NCI-H1694 (cell line): ENCODE measurements around the gene NRXN3.
"Not testable (repeated sequence)": the region's sequence is repeated elsewhere in the genome, so short reads cannot be mapped to it uniquely, and the experiment has no call there.

Experiments used
- DNase-seq: peaks from one replicate; lab custom pipeline; 2025; lab: John Stamatoyannopoulos, UW

The NRXN3 gene

GRCh38 chr14:79011091-79011919 is 841.1 kb downstream of the NRXN3 start:
- peak; percentile 58 for DNase-seq

GRCh38 chr14:79011920-79012204 is 841.7 kb downstream of the NRXN3 start:
- no peak for DNase-seq

GRCh38 chr14:79016828-79017505 is 846.8 kb downstream of the NRXN3 start:
- DNase-seq = peak; percentile 79

GRCh38 chr14:79017561-79017960 is 847.4 kb downstream of the NRXN3 start:
- no peak for DNase-seq

GRCh38 chr14:79018836-79019235 is 848.7 kb downstream of the NRXN3 start:
- no peak for DNase-seq

DNA sequence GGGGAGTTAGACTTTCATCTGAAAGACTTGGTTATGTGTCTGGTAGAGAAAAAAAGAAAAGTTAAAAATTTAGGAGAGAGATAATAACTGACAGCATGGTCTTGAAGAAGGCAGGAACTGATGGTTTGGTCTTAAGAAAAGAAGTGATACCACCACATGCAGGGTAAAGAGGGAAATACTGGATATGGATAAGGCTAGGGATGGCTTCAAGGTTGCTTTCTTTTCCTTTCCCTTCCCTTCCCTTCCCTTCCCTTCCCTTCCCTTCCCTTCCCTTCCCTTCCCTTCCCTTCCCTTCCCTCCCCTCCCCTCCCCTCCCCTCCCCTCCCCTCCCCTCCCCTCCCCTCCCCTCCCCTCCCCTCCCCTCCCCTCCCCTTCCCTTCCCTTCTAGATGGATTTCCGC is 849.7 kb downstream of the NRXN3 start:
- not testable (repeated sequence) for DNase-seq

- no peak for DNase-seq
Observed at GRCh38 chr14:79021766-79022165, 851.6 kb downstream of the NRXN3 start.

GRCh38 chr14:79027138-79027537 is 857.0 kb downstream of the NRXN3 start:
- no peak for DNase-seq

- no peak for DNase-seq
Observed at GRCh38 chr14:79028281-79028680, 858.1 kb downstream of the NRXN3 start.

- DNase-seq = no peak
Observed at GRCh38 chr14:79036441-79036840, 866.3 kb downstream of the NRXN3 start.

DNA sequence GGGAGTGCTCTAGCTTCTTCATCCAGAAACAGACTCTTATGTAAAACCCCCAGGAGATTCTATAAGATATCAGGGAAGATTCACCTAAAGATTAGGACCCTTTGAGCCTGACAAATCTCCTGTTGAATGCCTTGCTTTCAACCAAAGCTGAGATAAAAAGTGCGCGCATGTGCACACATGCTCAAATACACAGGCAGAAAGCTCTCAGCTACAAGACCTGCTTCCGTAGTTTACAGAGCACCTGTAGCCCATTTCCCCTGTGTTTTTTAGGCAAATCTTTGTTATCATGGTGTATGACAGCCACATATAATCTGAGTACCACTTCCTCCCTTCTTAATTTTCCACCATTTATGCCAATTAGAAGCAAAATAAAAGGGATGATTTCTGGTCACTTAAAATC is 866.9 kb downstream of the NRXN3 start:
- no peak for DNase-seq

DNA sequence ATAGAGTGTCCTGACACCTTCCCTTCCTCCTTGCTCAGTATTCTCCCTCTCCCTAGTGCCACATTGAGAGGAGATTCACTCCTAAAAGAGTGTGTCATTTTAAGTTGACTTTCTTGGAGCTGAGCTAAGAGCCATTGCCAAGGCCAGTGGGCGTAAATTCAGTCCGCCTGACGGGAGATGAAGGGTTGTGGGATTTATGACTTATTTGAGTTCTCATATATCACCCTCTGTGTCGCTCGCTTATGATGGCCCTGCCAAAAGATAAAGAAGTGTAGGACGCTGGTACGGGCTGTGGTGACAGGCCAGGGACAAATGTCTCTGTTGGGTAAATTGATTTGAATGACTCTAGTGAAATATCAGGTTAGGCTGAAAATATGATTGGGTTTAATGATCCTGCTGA is 867.4 kb downstream of the NRXN3 start:
- DNase-seq = no peak

DNA sequence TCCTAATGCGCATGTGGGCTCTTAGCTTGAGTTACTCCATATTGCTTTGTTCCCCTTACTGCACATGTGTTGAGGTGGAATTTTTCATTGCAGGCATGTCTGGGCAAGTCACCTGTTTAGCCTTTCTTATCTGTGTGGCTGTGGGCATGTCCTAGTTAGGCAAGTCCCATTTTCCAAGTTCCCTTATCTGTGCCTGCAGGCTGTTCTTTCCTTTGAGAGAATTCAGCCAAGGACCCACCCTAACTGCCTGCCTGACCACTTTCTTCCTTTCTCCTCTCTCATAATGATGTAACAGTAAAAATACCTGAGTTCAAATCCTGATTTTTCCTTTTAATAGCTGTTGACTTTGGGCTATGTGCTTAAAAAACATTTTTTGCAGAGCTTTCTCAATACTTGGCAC is 870.6 kb downstream of the NRXN3 start:
- no peak for DNase-seq

- DNase-seq = no peak
Observed at GRCh38 chr14:79043194-79043889, 873.2 kb downstream of the NRXN3 start.

DNA sequence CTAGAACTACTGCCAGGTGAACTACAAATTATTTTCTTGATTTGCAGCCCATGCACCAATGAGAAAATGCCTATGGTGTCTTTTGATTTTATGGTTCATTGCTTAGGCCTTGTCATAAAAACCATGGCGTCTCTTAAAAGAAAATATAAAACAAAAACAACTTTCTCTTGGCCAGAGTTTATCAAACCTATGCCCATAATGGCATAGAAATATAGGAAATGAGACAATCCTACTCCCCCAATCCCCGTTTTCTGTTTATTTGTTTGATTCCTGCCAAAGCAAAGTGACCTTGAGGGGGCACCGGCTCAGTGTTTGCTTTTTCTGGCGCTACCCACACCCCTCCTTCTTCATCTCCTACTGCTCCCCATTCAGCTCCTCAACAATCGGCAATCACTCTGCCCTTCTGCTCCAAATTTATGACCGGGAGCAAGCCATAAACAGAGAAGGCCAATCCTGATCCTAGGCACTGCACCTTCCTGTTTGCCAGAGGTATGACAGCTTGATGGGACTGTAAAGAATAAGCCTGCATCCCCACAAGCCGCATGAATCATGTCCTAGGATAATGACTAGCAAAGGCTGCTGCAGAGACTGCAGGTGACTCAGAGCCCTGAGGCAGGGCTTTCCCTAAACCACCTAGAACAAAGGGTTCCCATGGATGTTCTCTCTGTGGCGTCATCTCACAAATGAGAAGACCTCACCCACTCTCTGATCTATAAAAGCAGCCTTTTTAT is 874.9 kb downstream of the NRXN3 start:
- DNase-seq = no peak

GRCh38 chr14:79050787-79051727 is 880.9 kb downstream of the NRXN3 start:
- DNase-seq = no peak

DNA sequence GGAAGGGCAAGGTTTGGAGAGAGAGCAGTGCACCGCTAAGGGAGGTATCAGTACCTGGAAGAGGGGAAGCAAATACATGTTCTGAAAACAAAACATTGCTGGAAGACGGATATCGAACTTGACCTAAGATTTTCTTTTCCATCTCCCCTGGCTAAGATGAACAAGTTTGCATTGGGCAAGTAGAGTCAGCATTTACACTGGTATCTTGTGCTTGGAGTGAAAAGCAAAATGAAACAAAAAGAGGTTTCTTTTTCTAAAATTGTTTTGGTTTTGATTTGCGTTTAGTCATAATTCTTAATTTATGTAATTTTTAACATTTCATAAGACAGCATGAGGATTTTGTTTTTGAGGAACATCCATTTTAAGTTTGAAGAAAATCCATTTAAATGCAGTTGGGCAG is 881.6 kb downstream of the NRXN3 start:
- DNase-seq = no peak

DNA sequence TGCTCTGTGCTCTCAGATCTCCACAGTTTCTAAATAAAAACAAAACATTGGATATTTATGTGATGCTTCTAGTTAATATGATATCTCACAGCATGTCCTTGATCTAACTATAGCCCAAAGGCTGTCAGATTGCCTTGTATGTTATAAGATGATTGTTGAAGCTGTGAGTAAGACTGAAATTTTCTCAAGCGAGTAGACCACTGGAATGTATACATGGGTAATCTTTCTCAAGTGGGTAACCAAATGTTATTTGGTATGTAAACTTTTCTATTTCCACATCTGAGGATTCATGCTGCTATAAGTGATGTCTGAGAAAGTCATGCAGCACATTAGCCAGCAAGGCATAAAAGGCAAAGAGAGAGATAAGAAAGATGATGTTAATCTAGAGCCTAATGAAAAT is 886.7 kb downstream of the NRXN3 start:
- DNase-seq = no peak

GRCh38 chr14:79057333-79057732 is 887.2 kb downstream of the NRXN3 start:
- no peak for DNase-seq

GRCh38 chr14:79062226-79062625 is 892.1 kb downstream of the NRXN3 start:
- DNase-seq = no peak

GRCh38 chr14:79064214-79064613 is 894.0 kb downstream of the NRXN3 start:
- no peak for DNase-seq
